ENCODE data around the gene OPCML.

DNA sequence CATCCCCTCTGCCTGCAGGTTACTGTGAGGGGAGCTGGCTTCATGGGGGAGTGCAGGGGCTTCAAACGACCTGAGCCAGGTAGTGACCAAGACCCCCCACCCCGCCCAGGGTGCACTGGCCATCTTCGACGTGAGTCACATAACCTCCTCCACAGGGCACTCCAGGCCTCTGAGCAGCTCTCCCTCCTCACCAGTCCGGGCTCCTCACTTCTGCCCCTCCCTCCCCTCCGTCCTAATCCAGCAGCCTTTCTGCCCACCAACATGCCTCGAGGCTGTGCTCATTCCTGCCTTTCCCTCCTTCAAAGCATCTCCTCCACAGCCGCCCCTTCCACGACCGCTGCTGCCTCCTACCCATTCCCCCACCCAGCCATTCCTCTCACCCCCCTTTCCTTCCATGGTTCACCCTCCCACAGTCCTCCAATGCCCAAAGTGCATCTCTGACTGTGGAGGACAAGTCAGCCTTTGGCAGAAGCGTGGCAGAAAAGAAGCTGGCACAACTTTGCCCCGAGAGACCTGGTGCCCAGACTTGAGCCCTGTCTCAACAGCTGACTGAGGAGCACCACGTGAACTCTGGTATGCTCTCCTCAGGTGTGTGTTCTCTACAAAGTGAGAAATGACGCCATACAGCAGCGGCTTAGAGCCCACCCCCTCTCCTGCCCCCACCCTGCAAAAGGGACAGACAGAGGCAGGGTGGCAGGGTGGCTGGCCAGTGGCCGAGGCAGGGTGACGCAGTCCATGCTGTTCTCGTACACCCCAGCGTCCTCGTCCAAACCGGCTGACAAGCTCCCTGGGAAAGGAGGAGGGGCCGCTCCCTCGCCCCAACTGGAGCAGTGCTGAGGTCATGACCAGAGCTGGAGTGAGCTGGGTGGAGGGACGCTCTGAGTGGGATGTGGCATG, 30.4 kb downstream of the OPCML start:
- TF ChIP-seq, protein P1, sequence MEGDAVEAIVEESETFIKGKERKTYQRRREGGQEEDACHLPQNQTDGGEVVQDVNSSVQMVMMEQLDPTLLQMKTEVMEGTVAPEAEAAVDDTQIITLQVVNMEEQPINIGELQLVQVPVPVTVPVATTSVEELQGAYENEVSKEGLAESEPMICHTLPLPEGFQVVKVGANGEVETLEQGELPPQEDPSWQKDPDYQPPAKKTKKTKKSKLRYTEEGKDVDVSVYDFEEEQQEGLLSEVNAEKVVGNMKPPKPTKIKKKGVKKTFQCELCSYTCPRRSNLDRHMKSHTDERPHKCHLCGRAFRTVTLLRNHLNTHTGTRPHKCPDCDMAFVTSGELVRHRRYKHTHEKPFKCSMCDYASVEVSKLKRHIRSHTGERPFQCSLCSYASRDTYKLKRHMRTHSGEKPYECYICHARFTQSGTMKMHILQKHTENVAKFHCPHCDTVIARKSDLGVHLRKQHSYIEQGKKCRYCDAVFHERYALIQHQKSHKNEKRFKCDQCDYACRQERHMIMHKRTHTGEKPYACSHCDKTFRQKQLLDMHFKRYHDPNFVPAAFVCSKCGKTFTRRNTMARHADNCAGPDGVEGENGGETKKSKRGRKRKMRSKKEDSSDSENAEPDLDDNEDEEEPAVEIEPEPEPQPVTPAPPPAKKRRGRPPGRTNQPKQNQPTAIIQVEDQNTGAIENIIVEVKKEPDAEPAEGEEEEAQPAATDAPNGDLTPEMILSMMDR (IDR thresholded peaks at IDR 0.05; ENCODE audit: low read length), result no peak
- no peak for TF ChIP-seq EZH2 (optimal IDR thresholded peaks at IDR 0.05; ENCODE audit: low read depth, low read length)
